Adipose tissue (tissue), 3 donors: ENCODE data around the gene OR2L13. TPM values are rescaled to one million over a fixed set of nuclear protein-coding genes. Genes with fewer than 3 reads are reported as not detected.

ENCODE experiments used
- polyA plus RNA-seq, 3 donors: library from polyadenylated mRNA; stranded (reverse); fragments of 200-250 nt; gene quantifications; one replicate each; pipeline ENCODE4 v1.2.3, GENCODE V29; 2013
- donor health status: healthy with polysubstance abuse.
- donor health status: Bipolar disorder and iron deficiency.
- donor health status: healthy.

Gene OR2L13
- polyA plus RNA-seq, 3 donors = not detected

Other genes with a start within 250 kb of the OR2L13 start
- gene TRIM58, start 238.0 kb upstream of the OR2L13 start, polyA plus RNA-seq = under 1 TPM; 0.10 to 0.34 (median 0.11) TPM
- gene OR2W3, start 199.6 kb upstream of the OR2L13 start, polyA plus RNA-seq = under 1 TPM in 1 of 3 donors, not detected in 2; 0.15 TPM
- not detected for gene OR2T8, start 174.9 kb upstream of the OR2L13 start, polyA plus RNA-seq
- gene OR2AJ1, start 170.3 kb upstream of the OR2L13 start, polyA plus RNA-seq = not detected
- not detected for gene OR2L8, start 146.3 kb upstream of the OR2L13 start, polyA plus RNA-seq
- gene OR2AK2, start 130.0 kb upstream of the OR2L13 start, polyA plus RNA-seq = not detected
- not detected for gene OR2L5, start 81.5 kb upstream of the OR2L13 start, polyA plus RNA-seq
- gene OR2L2, start 65.1 kb upstream of the OR2L13 start, polyA plus RNA-seq = not detected
- gene OR2L3, start 48.3 kb upstream of the OR2L13 start, polyA plus RNA-seq = not detected
- gene OR2M5, start 50.0 kb downstream of the OR2L13 start, polyA plus RNA-seq = not detected
- not detected for gene OR2M2, start 79.6 kb downstream of the OR2L13 start, polyA plus RNA-seq
- not detected for gene OR2M3, start 102.1 kb downstream of the OR2L13 start, polyA plus RNA-seq
- not detected for gene OR2M4, start 136.2 kb downstream of the OR2L13 start, polyA plus RNA-seq
- gene OR2T33, start 182.8 kb downstream of the OR2L13 start, polyA plus RNA-seq = not detected
- gene OR2T12, start 208.2 kb downstream of the OR2L13 start, polyA plus RNA-seq = not detected
- not detected for gene OR2M7, start 229.4 kb downstream of the OR2L13 start, polyA plus RNA-seq